HG03520 (cell line): ENCODE measurements around the gene SLC36A3.
A peak's percentile ranks its signal among the peaks of the same experiment; 100 is the strongest.
"Not testable (repeated sequence)": the region's sequence is repeated elsewhere in the genome, so short reads cannot be mapped to it uniquely, and the experiment has no call there.

Experiments
- ATAC-seq: cut with Tn5 transposase; IDR thresholded peaks from one replicate; pipeline ENCODE4 v1.9.1; 2021; ENCODE audit warnings: mild to moderate bottlenecking, moderate library complexity; ENCODE audit not compliant: unreplicated experiment

SLC36A3 gene

DNA sequence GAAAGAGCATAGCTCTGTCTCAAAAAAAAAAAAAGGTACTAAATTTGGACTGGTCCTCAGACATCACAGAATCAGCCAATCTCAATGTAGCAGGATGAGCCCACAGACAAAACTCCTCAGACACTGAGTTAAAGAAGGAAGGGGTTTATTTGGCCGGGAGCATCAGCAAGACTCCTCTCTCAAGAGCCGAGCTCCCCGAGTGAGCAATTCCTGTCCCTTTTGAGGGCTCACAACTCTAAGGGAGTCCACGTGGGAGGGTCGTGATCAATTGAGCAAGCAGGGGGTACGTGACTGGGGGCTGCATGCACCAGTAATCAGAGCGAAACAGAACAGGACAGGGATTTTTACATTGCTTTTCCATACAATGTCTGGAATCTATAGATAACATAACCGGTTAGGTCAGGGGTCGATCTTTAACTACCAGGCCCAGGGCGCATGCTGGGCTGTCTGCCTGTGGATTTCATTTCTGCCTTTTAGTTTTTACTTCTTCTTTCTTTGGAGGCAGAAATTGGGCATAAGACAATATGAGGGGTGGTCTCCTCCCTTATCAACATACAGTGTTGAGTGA, 63.2 kb downstream of the SLC36A3 start:
- ATAC-seq: not testable (repeated sequence)

DNA sequence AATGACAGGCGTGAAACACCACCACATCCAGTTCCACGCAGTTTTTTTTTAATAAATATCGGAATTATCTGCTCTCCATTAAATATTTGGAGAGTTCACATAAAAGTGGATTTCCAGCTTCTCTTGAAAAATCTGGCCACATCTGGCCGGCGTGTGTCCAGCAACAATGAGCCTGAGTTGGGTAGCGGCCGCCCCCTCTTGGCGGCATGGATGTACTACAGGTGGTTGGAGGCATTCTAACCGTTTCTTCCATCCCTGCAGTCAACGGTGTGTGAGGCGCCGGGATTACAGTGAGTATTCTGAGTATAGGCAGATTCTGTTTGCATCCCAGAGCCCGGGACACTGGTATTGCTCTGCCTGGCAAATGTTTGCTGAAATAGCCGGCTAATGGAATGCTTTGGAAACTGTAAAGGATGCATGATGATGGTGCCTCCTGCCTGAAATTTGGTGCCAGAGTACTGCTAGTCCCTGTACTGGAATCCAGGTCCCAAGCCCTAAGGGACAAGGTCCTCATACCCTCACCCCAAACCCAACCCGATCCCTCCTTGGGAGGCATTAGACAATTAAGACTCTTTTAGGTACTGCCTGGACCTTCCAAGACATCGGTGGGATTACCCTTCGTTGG, 64.2 kb downstream of the SLC36A3 start:
- peak; percentile 49 for ATAC-seq

DNA sequence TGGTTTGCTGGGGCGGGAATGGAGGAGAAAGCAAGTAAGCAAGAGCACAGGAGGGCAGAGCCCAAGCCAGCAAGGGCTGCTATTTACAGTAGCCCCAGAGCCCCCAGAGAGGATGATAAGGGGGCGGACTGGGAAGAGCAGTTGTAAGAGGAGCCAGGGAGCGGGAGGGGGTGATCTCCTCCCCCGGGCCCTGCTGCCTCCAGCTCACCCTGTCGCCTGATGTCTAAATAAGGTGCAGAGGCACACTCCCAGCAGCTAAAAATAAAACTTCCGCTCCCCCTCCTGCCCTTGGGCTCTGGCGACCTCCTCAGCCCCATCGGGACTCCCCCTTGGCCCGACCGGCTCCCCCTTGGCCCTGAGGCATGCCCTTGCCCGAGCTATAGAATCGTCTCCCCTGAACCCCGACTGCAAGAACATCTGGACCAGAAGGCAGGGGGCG, 65.2 kb downstream of the SLC36A3 start:
- no peak for ATAC-seq

DNA sequence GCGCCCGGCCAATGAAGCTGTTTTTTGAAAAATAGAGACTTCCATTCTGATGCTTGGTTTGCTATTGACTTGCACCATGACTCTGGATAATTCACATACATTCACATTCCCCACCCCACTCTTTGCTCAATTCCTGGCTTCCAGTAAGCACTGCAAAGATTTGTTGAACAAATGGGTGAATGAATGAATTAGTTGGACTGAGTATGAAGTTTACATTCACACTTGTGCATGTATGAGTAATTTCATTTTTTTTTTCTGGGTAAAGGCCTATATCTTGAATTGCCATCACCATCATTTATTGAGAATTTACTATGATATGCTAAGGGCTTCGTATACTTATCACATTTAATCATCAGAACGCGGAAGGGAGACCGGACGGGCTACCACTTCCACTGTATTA, 65.9 kb downstream of the SLC36A3 start:
- ATAC-seq: no peak

DNA sequence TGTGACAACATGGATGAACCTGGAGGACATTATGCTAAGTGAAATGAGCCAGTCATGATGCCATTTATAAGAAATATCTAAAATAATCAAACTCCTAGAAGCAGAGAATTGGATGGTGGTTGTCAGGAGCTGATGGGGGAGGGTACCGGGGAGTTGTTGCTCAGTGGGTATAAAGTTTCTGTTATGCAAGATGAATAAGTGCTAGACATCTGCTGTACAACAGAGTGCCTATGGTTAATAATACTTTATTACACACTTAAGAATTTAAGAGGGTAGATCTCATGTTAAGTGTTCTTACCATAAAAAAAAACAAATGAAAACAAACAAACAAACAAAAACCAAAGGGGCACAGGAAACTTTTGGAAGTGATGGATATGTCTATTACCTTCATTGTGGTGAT, 66.7 kb downstream of the SLC36A3 start:
- no peak for ATAC-seq

DNA sequence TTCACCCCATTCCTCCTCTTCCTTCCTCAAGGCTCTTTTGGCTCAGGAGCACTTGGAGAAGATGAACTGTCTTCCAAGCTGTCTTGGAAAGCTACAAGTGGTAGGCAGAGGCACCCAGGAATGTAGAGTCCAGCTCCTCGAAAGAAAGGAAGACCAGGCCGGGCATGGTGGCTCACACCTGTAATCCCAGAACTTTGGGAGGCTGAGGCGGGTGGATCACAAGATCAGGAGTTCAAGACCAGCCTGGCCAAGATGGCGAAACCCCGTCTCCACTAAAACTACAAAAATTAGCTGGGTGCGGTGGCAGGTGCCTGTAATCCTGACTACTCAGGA, 68.4 kb downstream of the SLC36A3 start:
- ATAC-seq: not testable (repeated sequence)

DNA sequence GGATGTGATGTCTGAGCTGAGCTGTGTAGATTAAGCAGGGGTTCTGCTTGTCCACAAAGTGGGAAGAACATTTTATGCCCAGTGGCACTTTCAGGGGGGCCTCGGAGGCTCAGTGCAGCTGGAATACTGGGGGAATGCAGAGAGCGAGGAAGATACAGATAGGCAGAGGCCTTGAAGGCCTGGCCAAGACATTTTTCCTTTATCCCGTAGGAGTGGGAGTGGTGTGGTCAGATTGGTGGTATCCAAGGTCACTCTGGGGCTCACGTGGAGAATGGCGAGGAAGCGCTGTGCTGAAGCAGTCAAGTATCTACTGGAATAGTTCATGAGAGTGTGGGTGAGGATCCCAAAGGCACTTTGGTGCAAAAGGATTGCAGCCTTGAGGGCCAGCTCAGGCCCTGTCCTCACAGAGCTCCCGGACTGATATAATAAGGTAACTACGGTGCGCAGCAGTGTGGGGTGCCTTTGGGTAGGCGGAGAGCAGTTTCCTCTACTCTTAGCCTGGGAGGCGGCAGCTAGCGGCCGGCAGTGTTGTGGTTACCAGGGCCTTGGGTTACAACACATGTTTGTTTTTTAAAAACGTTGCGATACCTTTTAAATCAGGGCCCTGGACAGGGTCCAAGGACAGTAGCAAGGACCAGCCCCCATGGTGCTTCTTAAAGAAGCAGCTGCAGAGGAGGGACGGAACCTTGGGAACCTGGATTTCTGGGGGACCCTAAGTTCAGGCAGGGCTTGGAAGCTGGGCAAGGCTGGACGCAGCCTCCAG, 68.9 kb downstream of the SLC36A3 start:
- peak; percentile 63 for ATAC-seq

DNA sequence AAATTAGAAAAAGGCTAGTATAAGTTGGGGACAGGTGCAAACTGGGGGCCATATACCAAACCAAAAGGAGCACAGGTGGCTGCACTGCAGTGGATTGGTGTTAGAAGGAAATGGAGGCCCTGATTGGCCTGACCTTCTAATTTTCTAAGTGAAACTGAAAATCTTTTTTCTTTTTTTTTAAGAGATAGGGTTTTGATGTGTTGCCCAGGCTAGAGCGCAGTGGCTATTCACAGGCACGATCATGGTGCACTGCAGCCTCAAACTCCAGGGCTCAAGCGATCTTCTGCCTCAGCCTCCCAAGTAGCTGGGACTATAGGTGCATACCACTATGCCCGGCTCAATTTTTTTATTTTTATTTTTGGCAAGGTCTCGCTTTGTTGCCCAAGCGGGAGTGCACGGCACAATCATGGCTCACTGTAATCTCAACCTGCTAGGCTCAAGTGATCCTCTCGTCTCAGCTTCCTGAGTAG, 69.9 kb downstream of the SLC36A3 start:
- peak; percentile 71 for ATAC-seq

DNA sequence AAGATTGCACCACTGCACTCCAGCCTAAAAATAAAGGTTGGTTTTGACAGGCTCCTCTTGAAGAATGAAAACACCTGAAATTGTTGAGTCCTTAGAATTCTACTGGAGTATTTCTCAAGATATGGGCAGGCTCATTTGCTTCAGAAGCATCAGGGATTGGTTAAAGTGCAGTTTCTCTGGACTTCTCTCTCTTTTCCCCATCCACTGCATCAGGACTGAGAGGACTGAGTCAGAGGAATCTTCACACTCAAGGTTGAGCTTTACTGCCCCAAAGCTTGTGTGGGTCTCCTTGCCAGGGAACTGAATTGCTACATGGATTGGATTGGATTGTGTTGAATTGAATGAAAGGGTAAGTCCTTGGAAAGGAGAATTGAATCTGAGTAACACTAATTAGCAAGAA, 72.2 kb downstream of the SLC36A3 start:
- no peak for ATAC-seq

DNA sequence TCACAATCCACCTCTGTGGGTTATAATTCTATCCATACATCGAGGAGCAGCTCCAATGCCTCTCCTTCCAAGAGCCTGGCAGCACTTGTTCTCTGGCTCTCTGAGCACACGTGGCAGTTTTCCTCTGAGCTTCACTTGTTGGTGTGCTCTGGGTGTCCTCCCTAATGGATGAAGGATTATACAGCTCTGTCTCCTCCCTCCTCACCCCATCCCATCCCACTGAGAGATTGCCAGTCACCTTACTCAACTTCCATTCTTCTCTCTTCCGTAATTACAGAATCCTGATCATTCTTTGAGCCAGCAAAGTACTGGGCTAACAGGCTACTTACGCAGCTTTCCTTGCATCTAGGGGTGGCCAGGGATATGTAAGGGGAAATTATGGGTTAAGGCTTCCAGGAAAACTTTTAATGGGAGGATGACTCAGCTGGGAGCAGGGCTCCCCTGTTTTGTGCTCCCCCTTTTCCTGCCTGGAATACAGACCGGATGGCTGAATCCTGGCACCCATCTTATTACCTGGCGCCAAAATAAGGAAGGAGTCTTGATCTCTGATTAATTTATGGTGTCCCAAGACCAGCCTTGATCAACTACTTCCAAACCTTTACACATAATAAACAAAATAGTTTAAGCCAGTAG, 73.4 kb downstream of the SLC36A3 start:
- no peak for ATAC-seq

DNA sequence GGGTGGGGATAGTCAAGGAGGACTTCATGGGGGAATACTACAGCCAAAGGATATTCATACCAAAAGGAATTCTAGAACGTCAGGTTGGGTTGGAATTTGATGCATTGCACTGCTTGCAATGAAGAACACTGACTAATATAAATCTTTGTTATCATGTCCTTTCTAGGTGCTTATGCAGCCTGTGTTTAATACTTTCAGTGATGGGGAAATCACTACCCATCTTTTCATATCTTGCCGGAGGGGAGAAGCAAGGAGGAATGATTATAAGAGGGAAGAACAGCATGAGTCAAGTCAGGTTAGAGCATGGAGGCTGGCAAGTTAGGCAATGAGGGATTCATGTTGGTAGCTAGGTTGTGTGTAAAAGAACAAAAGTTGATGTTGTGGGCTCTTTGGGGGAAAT, 74.6 kb downstream of the SLC36A3 start:
- no peak for ATAC-seq

DNA sequence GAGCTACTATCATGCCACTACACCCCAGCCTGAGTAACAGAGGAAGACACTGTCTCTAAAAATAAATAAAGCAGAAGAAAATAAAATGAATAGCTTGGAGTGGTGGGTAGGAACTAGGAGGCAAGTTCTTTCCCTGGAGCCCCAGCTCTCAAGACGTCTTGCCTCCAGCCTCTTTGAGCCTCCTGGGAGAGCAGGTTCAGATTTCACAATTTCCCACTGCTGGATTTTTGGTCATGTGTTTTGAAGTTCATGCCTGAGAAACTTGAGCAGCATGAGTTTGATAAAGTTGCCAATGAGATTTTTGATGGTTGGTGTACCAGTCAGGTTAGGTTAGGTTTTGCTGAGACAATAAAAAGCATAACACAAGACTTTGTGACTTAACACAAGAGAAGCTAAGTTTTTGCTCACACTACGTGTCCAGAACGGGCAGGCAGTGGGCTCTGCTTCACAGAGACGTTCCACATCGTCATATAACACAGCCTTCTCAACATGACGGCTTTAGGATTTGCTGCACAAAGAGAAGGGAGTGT, 75.6 kb downstream of the SLC36A3 start:
- ATAC-seq: no peak
